LNCaP clone FGC (cell line): ENCODE results near the gene DDIT3.

Source experiments
- DNase-seq: peaks from one replicate; pipeline ENCODE4 v3.0.0-alpha.2; 2011; ENCODE audit warnings: low read depth
- H3K4me3 ChIP-seq: 2 replicates; pipeline ENCODE4 v1.5.1; 2011; ENCODE audit warnings: mild to moderate bottlenecking, low read depth, low read length, control low read depth
- TF ChIP-seq, protein P1 (sequence below): IDR thresholded peaks from 2 replicates; pipeline ENCODE4 v1.5.1; 2012; ENCODE audit warnings: mild to moderate bottlenecking; ENCODE audit not compliant: control insufficient read depth, insufficient read depth; ENCODE audit errors: extremely low read depth

Gene DDIT3

DNA sequence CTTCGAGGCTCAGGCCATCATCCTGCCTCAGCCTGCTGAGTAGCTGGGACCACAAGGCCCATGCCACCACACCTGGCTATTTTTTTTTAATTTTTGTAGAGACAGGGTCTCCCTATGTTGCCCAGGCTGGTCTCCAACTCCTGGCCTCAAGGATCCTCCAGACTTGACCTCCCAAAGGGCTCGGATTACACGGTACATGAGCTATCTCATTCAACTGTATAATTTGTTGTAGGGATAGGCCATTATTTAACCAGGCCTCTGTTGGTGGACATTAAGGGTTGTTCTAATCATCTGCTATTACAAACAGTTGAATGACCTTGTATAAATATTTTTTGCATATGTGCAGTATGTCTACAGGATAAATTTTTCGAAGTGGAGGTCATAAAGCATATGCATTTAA lies 38.5 kb upstream of the DDIT3 start:
- TF ChIP-seq, protein P1, sequence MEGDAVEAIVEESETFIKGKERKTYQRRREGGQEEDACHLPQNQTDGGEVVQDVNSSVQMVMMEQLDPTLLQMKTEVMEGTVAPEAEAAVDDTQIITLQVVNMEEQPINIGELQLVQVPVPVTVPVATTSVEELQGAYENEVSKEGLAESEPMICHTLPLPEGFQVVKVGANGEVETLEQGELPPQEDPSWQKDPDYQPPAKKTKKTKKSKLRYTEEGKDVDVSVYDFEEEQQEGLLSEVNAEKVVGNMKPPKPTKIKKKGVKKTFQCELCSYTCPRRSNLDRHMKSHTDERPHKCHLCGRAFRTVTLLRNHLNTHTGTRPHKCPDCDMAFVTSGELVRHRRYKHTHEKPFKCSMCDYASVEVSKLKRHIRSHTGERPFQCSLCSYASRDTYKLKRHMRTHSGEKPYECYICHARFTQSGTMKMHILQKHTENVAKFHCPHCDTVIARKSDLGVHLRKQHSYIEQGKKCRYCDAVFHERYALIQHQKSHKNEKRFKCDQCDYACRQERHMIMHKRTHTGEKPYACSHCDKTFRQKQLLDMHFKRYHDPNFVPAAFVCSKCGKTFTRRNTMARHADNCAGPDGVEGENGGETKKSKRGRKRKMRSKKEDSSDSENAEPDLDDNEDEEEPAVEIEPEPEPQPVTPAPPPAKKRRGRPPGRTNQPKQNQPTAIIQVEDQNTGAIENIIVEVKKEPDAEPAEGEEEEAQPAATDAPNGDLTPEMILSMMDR, result no peak
- no peak overlapping the region for H3K4me3 ChIP-seq
- DNase-seq, result no peak

DNA sequence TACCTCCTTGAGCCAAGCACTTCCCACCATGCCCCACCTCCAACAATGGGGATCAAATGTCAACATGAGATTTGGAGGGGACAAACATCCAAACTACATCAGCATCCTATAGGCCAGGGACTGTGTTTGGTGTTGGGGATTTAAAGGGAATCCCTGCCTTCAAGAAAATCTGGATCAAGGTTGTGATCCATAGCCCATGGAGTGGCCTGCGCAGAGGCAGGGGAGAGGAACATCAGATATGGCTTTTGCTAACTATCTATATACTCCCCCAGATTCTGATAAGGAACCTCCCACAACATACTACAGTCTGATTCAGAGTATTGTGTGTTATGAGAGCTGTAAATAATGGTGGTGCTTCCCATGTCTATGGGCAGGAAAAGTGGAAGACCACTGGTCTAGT lies 34.6 kb upstream of the DDIT3 start:
- H3K4me3 ChIP-seq, result no peak overlapping the region
- TF ChIP-seq, protein P1, result no peak
- DNase-seq, result no peak

DNA sequence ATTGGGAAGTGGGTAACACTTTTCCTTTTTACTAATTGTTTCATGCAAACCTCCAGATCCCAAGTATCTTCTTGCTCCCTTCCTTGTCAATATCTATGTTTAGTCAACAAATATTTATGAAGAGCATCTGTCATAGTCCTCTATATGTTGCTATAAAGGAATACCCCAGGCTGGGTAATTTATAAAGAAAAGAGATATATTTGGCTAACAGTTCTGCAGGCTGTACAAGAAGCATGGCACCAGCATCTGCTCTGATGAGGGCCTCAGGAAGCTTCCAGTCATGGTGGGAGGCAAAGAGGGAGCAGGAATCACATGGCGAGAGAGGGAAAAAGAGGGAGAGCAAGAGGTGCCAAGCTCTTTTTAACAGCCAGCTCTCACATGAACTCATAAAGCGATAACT lies 34.1 kb upstream of the DDIT3 start:
- TF ChIP-seq, protein P1, result no peak
- H3K4me3 ChIP-seq, result no peak overlapping the region
- DNase-seq, result no peak

DNA sequence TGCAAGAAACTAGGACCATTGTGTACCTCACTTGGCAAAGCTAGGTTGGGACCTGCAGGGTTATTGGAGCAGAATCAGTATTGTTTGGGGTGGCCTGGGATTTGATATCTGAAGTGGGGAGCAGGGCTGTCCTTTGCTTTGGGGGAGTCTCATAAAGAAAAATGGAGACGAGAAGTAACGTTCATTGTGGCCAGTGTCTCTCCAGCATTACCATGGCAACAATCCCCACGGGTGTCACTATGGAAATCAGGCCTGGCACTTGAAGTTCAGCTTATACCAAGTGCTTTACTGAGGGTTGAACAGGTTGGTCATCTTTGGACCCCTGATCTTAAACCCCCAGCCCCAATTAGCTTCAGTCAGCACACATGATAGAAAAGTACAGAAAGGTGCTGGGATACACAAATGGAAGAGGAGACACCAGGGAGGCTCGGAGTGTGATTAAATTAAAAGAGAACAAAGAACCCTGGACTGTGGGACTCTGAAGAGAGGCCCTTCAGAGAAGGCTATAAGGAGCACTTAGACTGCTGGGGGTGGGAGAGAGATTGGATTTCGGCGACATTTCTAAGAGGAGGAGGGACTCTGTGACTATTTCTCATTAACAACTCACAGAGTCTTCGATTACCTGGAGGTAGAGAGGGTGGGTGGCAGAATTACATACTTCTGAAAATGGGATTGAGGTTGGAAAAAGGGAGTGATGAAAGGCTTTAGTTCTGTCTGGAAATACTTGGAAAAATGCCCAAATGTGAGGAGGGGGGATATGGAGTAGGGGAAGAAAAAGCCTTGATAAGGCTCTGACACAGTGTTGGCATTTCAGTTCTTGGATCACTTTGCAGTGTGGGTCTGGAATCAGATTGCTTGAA lies 33.3 kb upstream of the DDIT3 start:
- TF ChIP-seq, protein P1, result no peak
- no peak overlapping the region for H3K4me3 ChIP-seq
- no peak for DNase-seq

DNA sequence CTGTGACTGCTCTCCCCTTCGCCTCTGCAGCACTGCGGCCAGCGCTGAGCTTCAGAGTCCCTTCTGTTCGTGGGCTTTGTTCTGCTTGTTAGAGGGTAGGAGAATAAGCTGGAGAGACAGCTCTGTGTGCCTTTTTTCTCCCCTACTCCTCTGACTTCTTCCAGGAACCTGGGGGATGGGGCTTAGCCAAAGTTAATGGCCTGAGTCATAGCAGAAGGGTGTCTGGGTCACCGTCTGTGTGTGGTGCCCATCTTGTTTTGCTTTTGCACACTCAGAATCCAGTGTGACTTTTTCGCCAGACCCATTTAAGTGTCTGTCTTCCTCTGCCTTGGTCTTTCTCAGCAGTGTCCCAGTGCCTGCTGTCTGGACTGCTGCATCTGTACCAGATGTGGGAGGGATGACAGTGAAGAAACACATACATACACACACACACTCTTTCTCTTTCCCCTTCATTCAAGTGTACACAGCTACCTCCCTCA lies 32.6 kb upstream of the DDIT3 start:
- no peak overlapping the region for H3K4me3 ChIP-seq
- no peak for DNase-seq
- TF ChIP-seq, protein P1, result no peak

DNA sequence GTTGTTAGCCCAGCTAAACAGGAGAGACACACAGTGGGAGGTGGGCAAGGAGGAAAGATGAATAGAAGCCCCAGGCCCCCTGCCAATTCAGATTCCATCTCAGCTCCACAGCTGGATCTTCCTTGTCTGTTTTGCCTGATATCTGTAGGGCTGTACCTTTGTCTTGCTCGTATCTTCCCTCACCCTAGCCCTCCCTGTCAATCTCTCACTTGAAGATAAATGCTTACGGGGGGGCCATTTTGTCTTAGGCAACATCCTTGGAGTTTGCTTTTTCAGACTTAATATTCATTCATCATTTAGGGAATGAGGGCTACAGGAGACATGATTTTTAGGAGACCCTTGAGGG lies 32.0 kb upstream of the DDIT3 start:
- no peak overlapping the region for H3K4me3 ChIP-seq
- no peak for DNase-seq
- TF ChIP-seq, protein P1, result no peak
